ENCODE data around the gene PRDM16. TPM values are rescaled to one million over a fixed set of nuclear protein-coding genes. Genes with fewer than 3 reads are reported as not detected.

Gene PRDM16
- polyA plus RNA-seq, 1 donor (not counting 4 experiments of a cell fraction or from before 2014, with no cell fraction given), result 0.05 TPM

DNA sequence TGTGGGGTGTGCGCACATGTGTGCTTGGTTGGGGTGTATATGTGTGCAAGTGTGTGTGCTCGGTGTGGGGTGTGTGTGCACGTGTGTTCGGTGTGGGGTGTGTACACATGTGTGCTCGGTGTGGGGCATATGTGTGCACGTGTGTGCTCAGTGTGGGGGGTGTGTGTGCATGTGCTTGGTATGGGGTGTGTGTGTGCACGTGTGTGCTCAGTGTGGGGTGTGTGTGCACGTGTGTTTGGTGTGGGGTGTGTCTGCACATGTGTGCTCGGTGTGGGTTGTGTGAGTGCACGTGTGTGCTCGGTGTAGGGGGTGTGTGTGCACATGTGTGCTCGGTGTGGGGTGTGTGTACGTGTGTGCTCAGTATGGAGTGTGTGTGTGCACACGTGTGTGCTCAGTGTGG is 77.5 kb downstream of the PRDM16 start:
- dilution Hi-C loops (cut with MboI; ENCODE audit: extremely low pct_ligation_motif_present, low sequenced_read_pairs), result no loop called here
- Histone ChIP-seq H3K9ac (ENCODE audit: control insufficient read depth, extremely low read depth, insufficient read depth, low read length) (no peak overlapping the region), H3K4me3 (ENCODE audit: control insufficient read depth in 2 of 3, extremely low read depth in 1 of 3, insufficient read depth in 2 of 3, low read depth in 1 of 3, low read length in 3 of 3) (no peak overlapping the region), H3K4me2 (ENCODE audit: control insufficient read depth, extremely low read depth, insufficient read depth, low read depth, low read length) (no peak overlapping the region), H3K9me1 (ENCODE audit: control insufficient read depth, extremely low read depth, insufficient read depth, low read length) (no peaks in the 10 kb centered on the region), H3K27ac (ENCODE audit: control insufficient read depth, insufficient read depth, low read length) (no peak overlapping the region), H4K20me1 (ENCODE audit: control insufficient read depth, extremely low read depth, insufficient read depth, low read length) (no peaks in the 10 kb centered on the region), H3K27me3 (ENCODE audit: control insufficient read depth, extremely low read depth, insufficient read depth, low read length) (no peaks in the 10 kb centered on the region), H3K9me3 (ENCODE audit: control insufficient read depth, low read depth, low read length) (peaks cover 17% of the 10 kb centered on the region), H3K79me2 (ENCODE audit: control insufficient read depth, insufficient read depth, low read length) (no peaks in the 10 kb centered on the region), H3K36me3 (ENCODE audit: control insufficient read depth in 2 of 2, extremely low read depth in 1 of 2, insufficient read depth in 2 of 2, low read length in 2 of 2) (no peaks in the 10 kb centered on the region), H3K4me1 (ENCODE audit: control insufficient read depth, extremely low read depth, insufficient read depth, low read length) (no peaks in the 10 kb centered on the region), H2AFZ (ENCODE audit: control insufficient read depth, low read length) (no peak overlapping the region)
- DNase-seq (ENCODE audit: low read depth, low spot score) (no peak), FAIRE-seq (no peak)
- TF ChIP-seq, protein P1, sequence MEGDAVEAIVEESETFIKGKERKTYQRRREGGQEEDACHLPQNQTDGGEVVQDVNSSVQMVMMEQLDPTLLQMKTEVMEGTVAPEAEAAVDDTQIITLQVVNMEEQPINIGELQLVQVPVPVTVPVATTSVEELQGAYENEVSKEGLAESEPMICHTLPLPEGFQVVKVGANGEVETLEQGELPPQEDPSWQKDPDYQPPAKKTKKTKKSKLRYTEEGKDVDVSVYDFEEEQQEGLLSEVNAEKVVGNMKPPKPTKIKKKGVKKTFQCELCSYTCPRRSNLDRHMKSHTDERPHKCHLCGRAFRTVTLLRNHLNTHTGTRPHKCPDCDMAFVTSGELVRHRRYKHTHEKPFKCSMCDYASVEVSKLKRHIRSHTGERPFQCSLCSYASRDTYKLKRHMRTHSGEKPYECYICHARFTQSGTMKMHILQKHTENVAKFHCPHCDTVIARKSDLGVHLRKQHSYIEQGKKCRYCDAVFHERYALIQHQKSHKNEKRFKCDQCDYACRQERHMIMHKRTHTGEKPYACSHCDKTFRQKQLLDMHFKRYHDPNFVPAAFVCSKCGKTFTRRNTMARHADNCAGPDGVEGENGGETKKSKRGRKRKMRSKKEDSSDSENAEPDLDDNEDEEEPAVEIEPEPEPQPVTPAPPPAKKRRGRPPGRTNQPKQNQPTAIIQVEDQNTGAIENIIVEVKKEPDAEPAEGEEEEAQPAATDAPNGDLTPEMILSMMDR (optimal IDR thresholded peaks at IDR 0.05 in 1 of 3, IDR thresholded peaks at IDR 0.05 in 1 of 3, conservative IDR thresholded peaks at IDR 0.05 in 1 of 3; ENCODE audit: extremely low read depth in 1 of 3, insufficient read depth in 2 of 3, low read length in 3 of 3), result no peak
- no peak for TF ChIP-seq EZH2 (IDR thresholded peaks at IDR 0.05; ENCODE audit: low read length)

DNA sequence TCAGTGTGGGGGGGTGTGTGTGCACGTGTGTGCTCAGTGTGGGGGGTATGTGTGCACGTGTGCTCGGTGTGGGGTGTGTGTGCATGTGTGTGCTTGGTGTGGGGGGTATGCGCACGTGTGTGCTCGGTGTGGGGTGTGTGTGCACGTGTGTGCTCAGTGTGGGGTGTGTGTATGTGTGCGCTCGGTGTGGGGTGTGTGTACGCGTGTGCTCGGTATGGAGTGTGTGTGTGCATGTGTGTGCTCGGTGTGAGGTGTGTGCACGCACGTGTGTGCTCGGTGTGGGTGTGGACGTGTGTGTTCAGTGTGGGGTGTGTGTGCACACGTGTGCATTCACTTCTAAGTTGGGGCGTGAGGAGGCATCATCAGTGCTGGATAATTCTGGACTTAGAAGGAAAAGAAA is 77.9 kb downstream of the PRDM16 start:
- H3K79me2 ChIP-seq (ENCODE audit: control insufficient read depth, insufficient read depth, low read length), result no peaks in the 10 kb centered on the region
- peaks cover 17% of the 10 kb centered on the region for H3K9me3 ChIP-seq (ENCODE audit: control insufficient read depth, low read depth, low read length)
- no peak overlapping the region for H3K4me2 ChIP-seq (ENCODE audit: control insufficient read depth, extremely low read depth, insufficient read depth, low read depth, low read length)
- FAIRE-seq, result no peak
- dilution Hi-C loops (cut with MboI; ENCODE audit: extremely low pct_ligation_motif_present, low sequenced_read_pairs), result no loop called here
- H3K27me3 ChIP-seq (ENCODE audit: control insufficient read depth, extremely low read depth, insufficient read depth, low read length), result no peaks in the 10 kb centered on the region
- no peak overlapping the region for H3K4me3 ChIP-seq (ENCODE audit: control insufficient read depth in 2 of 3, extremely low read depth in 1 of 3, insufficient read depth in 2 of 3, low read depth in 1 of 3, low read length in 3 of 3)
- no peaks in the 10 kb centered on the region for H3K36me3 ChIP-seq (ENCODE audit: control insufficient read depth in 2 of 2, extremely low read depth in 1 of 2, insufficient read depth in 2 of 2, low read length in 2 of 2)
- no peaks in the 10 kb centered on the region for H3K4me1 ChIP-seq (ENCODE audit: control insufficient read depth, extremely low read depth, insufficient read depth, low read length)
- TF ChIP-seq, protein P1 (optimal IDR thresholded peaks at IDR 0.05 in 1 of 3, IDR thresholded peaks at IDR 0.05 in 1 of 3, conservative IDR thresholded peaks at IDR 0.05 in 1 of 3; ENCODE audit: extremely low read depth in 1 of 3, insufficient read depth in 2 of 3, low read length in 3 of 3), result no peak
- TF ChIP-seq EZH2 (IDR thresholded peaks at IDR 0.05; ENCODE audit: low read length), result no peak
- H3K27ac ChIP-seq (ENCODE audit: control insufficient read depth, insufficient read depth, low read length), result no peak overlapping the region
- H3K9ac ChIP-seq (ENCODE audit: control insufficient read depth, extremely low read depth, insufficient read depth, low read length), result no peak overlapping the region
- no peak overlapping the region for H2AFZ ChIP-seq (ENCODE audit: control insufficient read depth, low read length)
- no peak for DNase-seq (ENCODE audit: low read depth, low spot score)
- no peaks in the 10 kb centered on the region for H3K9me1 ChIP-seq (ENCODE audit: control insufficient read depth, extremely low read depth, insufficient read depth, low read length)
- H4K20me1 ChIP-seq (ENCODE audit: control insufficient read depth, extremely low read depth, insufficient read depth, low read length), result no peaks in the 10 kb centered on the region
